Upper lobe of left lung (tissue), 6 donors: ENCODE measurements around the gene APBB2. TPM values are rescaled to one million over a fixed set of nuclear protein-coding genes. Genes with fewer than 3 reads are reported as not detected.

Experiments
- ATAC-seq, 2 donors: fragments of 200-7000 bp; cut with Tn5 transposase; one replicate each; pipeline ENCODE4 v1.9.1; 2022; ENCODE audit warnings: mild to moderate bottlenecking in 2 of 2, moderate library complexity in 2 of 2; ENCODE audit not compliant: low FRiP score in 2 of 2
- DNase-seq, 2 donors: peaks; one replicate each; pipeline ENCODE4 v3.0.0-alpha.2; 2019 to 2020
- H3K27ac ChIP-seq, 4 donors: fragments of 200-600 bp; sonication (generic); one replicate each; pipeline ENCODE4 v1.5.1; 2016 to 2019
- H3K27me3 ChIP-seq, 4 donors: fragments of 200-600 bp; sonication (generic); one replicate each; pipeline ENCODE4 v1.5.1; 2017 to 2019
- H3K36me3 ChIP-seq, 4 donors: fragments of 200-600 bp; sonication (generic); one replicate each; pipeline ENCODE4 v1.5.1; 2016 to 2019
- H3K4me1 ChIP-seq, 4 donors: fragments of 200-600 bp; sonication (generic); one replicate each; pipeline ENCODE4 v1.5.1; 2018 to 2019
- H3K4me3 ChIP-seq, 4 donors: fragments of 200-600 bp; sonication (generic); one replicate each; pipeline ENCODE4 v1.5.1; 2017 to 2019; ENCODE audit warnings: mild to moderate bottlenecking in 2 of 4, moderate library complexity in 1 of 4
- H3K9me3 ChIP-seq, 4 donors: fragments of 200-600 bp; sonication (generic); one replicate each; pipeline ENCODE4 v1.5.1; 2018 to 2019
- EP300 ChIP-seq, 4 donors: sonication (generic); formaldehyde crosslinking; IDR thresholded peaks; one replicate each; pipeline ENCODE4 v1.5.1; 2017; ENCODE audit warnings: antibody characterized with exemption in 4 of 4, control low read depth in 2 of 4
- POLR2A ChIP-seq, 4 donors: fragments of 450-650 bp; IDR thresholded peaks; one replicate each; pipeline ENCODE4 v1.5.1; 2016 to 2017; ENCODE audit warnings: antibody characterized with exemption in 4 of 4, mild to moderate bottlenecking in 2 of 4
- POLR2AphosphoS5 ChIP-seq, 2 donors: sonication (generic); formaldehyde crosslinking; IDR thresholded peaks; one replicate each; pipeline ENCODE4 v1.5.1; 2017; ENCODE audit warnings: antibody characterized with exemption in 2 of 2
- WGBS, 2 donors: methylation state at CpG; one replicate each; pipeline ENCODE4 v1.1.5; 2017 to 2018; 5-methylcytosine and 5-hydroxymethylcytosine counted together
- total RNA-seq, 6 donors: library from RNA; depleted of rRNA in 4 of 6; stranded (reverse); fragments of >200 nt in 4 of 6; gene quantifications; one replicate each; pipeline versions ENCODE4 v1.1.0 to v1.2.1, GENCODE V29; 2016 to 2021
- TF ChIP-seq, protein P1 (sequence below), 6 experiments: fragments of 450-650 bp in 4 of 6; fragments of 200-600 bp in 2 of 6; sonication (generic) in 2 of 6; IDR thresholded peaks; one replicate each; pipeline ENCODE4 v1.5.1; 2016 to 2019; ENCODE audit warnings: antibody characterized with exemption in 6 of 6
- donor health status: DM: no; HTN: no; CAD: no; lungs with moderate emphysema.
- donor health status: DM: no; HTN: yes; CAD: no; lungs with severe emphysema.

APBB2 gene
- total RNA-seq, 6 donors from 2014 or later, result 69.5 to 168 (median 102) TPM

DNA sequence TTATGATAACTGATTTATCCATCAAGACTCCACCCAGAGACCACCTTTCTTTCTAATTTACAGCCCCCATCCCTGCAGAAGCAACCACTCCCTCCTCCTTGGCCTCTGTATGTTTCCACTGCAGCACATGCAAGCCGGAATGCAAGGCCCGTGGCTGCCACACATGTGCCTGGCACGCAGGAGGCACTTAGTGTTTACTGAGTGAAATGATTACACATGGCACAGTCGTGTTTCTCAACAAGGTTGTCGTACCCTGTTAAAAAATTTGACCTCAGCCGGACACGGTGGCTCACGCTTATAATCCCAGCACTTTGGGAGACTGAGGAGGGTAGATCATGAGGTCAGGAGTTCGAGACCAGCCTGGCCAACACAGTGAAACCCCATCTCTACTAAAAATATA lies 104.3 kb downstream of the APBB2 start:
- Histone ChIP-seq H3K4me3 (no peak overlapping the region), H3K36me3 (no peaks in the 10 kb centered on the region), H3K9me3 (no peaks in the 10 kb centered on the region), H3K4me1 (peaks cover 0 to 3% (median 1%) of the 10 kb centered on the region in 4 donors), H3K27me3 (no peaks in the 10 kb centered on the region), H3K27ac (no peak overlapping the region)
- DNase-seq (no peak), ATAC-seq (no peak)
- 91 to 94% methylated on average over 9 of the region's 9 CpGs for WGBS, 2 donors
- TF ChIP-seq POLR2AphosphoS5 (IDR thresholded peaks at IDR 0.05) (no peak), EP300 (IDR thresholded peaks at IDR 0.05) (no peak), POLR2A (IDR thresholded peaks at IDR 0.05) (no peak)
- TF ChIP-seq, protein P1, sequence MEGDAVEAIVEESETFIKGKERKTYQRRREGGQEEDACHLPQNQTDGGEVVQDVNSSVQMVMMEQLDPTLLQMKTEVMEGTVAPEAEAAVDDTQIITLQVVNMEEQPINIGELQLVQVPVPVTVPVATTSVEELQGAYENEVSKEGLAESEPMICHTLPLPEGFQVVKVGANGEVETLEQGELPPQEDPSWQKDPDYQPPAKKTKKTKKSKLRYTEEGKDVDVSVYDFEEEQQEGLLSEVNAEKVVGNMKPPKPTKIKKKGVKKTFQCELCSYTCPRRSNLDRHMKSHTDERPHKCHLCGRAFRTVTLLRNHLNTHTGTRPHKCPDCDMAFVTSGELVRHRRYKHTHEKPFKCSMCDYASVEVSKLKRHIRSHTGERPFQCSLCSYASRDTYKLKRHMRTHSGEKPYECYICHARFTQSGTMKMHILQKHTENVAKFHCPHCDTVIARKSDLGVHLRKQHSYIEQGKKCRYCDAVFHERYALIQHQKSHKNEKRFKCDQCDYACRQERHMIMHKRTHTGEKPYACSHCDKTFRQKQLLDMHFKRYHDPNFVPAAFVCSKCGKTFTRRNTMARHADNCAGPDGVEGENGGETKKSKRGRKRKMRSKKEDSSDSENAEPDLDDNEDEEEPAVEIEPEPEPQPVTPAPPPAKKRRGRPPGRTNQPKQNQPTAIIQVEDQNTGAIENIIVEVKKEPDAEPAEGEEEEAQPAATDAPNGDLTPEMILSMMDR (IDR thresholded peaks at IDR 0.05), result no peak

DNA sequence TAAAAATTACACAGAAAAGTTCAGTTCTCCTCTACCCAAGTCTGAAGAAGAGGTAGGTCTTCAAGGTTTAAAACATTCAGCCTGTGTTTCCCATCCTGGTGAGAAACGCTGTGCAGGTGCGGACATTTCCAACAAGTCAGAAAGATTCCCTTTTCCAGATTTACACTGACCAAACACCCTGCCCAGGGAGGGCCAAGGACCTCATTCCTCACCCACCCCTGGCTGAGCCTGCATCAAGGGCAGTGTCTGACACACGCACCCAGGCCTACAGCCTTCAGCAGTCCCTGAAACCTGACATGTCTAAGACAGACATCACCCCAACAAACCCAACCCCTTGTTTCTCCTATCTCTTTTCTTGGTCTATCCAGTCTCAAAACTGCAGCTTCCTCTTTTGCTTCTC lies 105.9 kb downstream of the APBB2 start:
- no peak for DNase-seq
- peaks cover 0 to 4% (median 3%) of the 10 kb centered on the region in 4 donors for H3K4me1 ChIP-seq
- H3K4me3 ChIP-seq, result no peak overlapping the region
- 91 to 96% methylated on average over 3 of the region's 3 CpGs for WGBS, 2 donors
- H3K27me3 ChIP-seq, result no peaks in the 10 kb centered on the region
- no peak overlapping the region for H3K27ac ChIP-seq
- TF ChIP-seq EP300 (IDR thresholded peaks at IDR 0.05) (no peak), POLR2AphosphoS5 (IDR thresholded peaks at IDR 0.05) (no peak), POLR2A (IDR thresholded peaks at IDR 0.05) (no peak)
- TF ChIP-seq, protein P1 (IDR thresholded peaks at IDR 0.05), result no peak
- ATAC-seq, result peak in 1 of 2 donors; percentile 28
- no peaks in the 10 kb centered on the region for H3K9me3 ChIP-seq
- no peaks in the 10 kb centered on the region for H3K36me3 ChIP-seq

DNA sequence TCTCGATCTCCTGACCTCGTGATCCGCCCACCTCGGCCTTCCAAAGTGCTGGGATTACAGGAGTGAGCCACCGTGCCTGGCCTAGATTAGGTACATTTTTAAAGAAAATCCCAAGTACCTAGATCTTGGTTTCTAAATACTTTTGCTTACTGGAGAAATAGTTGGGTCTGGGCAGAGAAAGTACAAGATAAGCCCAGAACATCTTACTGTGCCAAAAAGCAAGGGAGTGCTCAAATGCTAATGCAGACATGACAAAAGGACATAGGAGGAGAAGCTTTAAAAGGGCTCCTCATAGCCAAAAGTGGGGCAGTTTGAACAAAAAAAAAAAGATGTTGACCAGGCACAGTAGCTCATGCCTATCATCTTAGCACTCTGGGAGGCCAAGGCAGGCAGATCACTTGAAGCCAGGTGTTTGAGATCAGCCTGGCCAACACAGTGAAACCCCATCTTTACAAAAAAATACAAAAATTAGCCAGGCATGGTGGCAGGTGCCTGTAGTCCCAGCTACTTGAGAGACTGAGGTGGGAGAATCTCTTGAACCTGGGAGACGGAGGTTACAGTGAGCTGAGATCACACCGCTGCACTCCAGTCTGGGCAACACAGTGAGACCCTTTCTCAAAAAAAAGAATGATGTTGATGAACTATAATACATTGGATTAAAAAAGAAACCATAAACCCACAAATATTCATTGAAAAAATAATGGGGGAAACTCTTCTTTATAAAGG lies 107.5 kb downstream of the APBB2 start:
- TF ChIP-seq POLR2AphosphoS5 (IDR thresholded peaks at IDR 0.05) (no peak), POLR2A (IDR thresholded peaks at IDR 0.05) (no peak), EP300 (IDR thresholded peaks at IDR 0.05) (no peak)
- TF ChIP-seq, protein P1 (IDR thresholded peaks at IDR 0.05), result no peak
- Histone ChIP-seq H3K9me3 (no peaks in the 10 kb centered on the region), H3K36me3 (no peaks in the 10 kb centered on the region), H3K27ac (no peak overlapping the region), H3K4me3 (no peak overlapping the region), H3K27me3 (no peaks in the 10 kb centered on the region), H3K4me1 (peaks cover 0 to 11% (median 4%) of the 10 kb centered on the region in 4 donors)
- WGBS, 2 donors, result 92 to 97% methylated on average over 7 of the region's 7 CpGs
- no peak for DNase-seq
- no peak for ATAC-seq

DNA sequence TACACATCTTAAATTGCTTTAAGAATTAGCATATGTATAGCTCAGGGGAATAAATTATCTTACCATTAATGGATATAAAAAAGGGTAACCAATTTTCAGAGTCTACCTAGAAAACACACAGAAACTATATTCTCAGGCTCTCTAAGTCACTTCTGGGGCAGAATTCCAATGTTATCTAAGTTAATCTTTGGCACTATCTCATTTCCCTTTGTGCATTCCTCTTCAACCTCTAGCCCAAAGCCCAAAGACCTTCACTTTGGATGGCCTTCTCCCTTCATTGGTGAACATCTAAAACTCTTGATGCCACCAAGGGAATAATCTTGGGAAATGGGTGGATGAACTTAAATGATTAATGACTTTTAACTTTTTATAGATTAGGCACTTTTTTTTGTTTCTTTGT lies 108.3 kb downstream of the APBB2 start:
- DNase-seq (no peak), ATAC-seq (no peak)
- Histone ChIP-seq H3K27me3 (no peaks in the 10 kb centered on the region), H3K27ac (no peak overlapping the region), H3K9me3 (no peaks in the 10 kb centered on the region), H3K4me1 (peaks cover 0 to 11% (median 4%) of the 10 kb centered on the region in 4 donors), H3K4me3 (no peak overlapping the region), H3K36me3 (no peaks in the 10 kb centered on the region)
- TF ChIP-seq POLR2AphosphoS5 (IDR thresholded peaks at IDR 0.05) (no peak), EP300 (IDR thresholded peaks at IDR 0.05) (no peak), POLR2A (IDR thresholded peaks at IDR 0.05) (no peak)
- TF ChIP-seq, protein P1 (IDR thresholded peaks at IDR 0.05), result no peak

DNA sequence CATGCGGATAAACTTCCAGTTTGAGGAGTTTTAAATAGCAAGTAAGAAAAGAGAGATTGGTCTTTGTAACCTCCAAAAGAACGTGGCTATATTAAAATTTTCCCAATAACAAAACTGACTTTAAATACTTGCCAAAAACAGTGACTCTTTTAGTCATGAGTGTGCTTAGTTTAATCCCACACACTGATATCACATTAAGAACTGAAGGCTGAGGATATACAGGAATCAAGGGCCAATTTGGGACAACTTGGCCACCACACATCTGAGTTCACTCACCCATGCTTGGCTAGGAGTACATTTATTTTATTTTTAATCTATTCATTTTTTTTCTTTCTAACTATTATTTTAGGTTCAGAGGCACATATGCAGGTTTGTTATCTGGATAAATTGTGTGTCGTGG lies 110.2 kb downstream of the APBB2 start:
- Histone ChIP-seq H3K27ac (no peak overlapping the region), H3K27me3 (no peaks in the 10 kb centered on the region), H3K36me3 (no peaks in the 10 kb centered on the region), H3K4me1 (peaks cover 1 to 11% (median 4%) of the 10 kb centered on the region in 4 donors), H3K4me3 (no peak overlapping the region), H3K9me3 (no peaks in the 10 kb centered on the region)
- ATAC-seq (no peak), DNase-seq (no peak)
- TF ChIP-seq EP300 (IDR thresholded peaks at IDR 0.05), result no peak
- TF ChIP-seq, protein P1 (IDR thresholded peaks at IDR 0.05), result no peak
- no peak for TF ChIP-seq POLR2AphosphoS5 (IDR thresholded peaks at IDR 0.05)
- no peak for TF ChIP-seq POLR2A (IDR thresholded peaks at IDR 0.05)
- WGBS, 2 donors, result 82 to 85% methylated on average over 3 of the region's 3 CpGs
